GM19025 (cell line): ENCODE data around the gene SLC43A3.
"Not testable (repeated sequence)": the region's sequence is repeated elsewhere in the genome, so short reads cannot be mapped to it uniquely, and the experiment has no call there.

ENCODE experiments used
- ATAC-seq: cut with Tn5 transposase; IDR thresholded peaks from one replicate; pipeline ENCODE4 v1.9.1; 2021; ENCODE audit warnings: mild to moderate bottlenecking, low read depth, moderate library complexity; ENCODE audit not compliant: unreplicated experiment

SLC43A3 gene

GRCh38 chr11:57361420-57361819, 65.5 kb downstream of the SLC43A3 start:
- not testable (repeated sequence) for ATAC-seq

GRCh38 chr11:57360991-57361390, 65.9 kb downstream of the SLC43A3 start:
- ATAC-seq = no peak

DNA sequence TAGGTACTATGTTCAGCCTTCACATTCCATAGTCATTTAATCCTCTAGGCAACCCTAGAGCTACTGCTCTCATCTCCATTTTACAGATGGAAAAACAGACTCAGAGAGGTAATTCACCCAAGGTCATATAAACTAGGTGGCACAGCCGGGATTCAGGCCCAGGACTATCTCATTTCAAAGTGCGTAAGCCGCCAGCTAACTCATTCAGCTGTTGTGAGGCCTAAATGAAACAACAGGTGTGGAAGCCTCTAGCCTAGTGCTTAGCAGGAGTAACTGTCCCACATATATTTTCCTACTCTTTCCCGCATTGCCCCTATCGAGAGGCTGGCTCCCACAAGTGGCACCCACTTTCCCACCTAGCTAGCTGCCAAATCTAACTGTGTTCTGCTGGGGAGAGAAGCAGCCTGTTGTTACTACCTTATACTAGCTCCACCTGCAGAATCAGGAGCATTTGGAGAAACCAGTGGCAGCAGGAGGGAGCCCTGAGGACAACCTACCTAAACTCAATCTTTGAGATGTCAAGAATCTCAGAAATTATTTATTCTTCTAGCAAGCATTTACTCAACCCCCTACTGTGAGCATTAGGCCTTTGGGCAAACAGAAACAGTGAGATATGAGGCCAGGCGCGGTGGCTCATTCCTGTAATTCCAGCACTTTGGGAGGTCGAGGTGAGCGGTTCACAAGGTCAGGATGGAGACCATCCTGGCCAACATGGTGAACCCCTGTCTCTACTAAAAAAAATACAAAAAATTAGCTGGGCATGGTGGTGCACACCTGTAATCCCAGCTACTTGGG, 66.8 kb downstream of the SLC43A3 start:
- ATAC-seq = no peak

DNA sequence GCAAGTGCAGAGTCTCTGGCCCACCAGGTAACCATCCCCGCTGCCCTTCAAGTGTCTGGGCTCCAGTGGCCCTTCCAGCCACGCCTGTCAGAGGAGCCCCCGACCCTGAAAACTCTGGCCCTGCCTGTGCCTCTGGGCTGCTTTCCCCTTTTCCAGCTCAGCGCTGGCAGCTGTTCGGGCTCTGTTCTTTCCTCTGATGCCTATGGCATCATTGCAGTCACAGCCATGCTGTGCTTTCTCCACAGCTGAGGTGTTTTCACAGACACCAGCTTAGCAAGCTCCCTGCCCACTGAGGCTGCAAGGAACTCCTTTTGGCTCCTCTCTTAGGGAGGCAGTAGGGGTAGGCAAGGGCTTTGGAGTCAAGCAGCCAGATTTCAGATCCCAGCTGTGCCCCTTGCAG, 67.5 kb downstream of the SLC43A3 start:
- ATAC-seq = no peak

DNA sequence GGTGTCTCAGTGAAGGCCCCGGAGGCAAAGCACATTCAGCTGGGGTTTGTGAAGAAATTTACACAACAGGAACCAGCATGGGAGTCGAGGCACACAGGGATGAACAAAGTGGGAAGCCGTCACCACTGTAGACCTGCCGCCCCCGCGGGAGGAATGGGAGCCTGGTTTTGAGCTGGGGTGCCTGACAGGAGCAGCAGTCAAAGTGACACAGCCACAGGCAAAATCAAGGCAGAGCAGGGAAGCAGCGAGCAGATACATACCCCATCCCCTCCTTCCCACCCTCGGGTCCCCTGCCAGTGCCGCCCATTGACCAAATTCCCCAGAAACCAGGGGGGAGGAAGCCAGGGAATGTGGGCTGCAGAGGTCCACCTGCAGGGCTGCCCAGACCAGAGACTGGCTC, 67.9 kb downstream of the SLC43A3 start:
- ATAC-seq = no peak

GRCh38 chr11:57358543-57358961, 68.4 kb downstream of the SLC43A3 start:
- no peak for ATAC-seq

DNA sequence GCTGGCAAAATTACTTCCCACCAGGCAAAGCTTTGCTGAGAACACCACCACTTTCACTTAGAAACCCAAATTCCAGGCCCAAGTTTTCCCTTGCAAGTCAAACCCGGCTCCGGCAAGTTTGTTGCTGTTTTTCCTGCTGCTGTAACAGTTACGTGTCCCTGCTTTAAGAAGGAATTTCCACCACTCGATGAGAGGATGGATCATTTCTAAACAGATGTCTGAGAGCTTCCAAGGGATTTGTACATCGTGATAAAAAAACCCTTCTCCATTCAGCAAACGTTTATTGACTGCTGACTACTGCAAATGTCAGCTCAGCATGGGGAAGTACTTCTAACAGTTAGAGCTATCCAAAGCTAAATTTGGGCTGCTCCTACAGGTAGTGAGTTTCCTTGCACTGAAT, 69.1 kb downstream of the SLC43A3 start:
- ATAC-seq = no peak

DNA sequence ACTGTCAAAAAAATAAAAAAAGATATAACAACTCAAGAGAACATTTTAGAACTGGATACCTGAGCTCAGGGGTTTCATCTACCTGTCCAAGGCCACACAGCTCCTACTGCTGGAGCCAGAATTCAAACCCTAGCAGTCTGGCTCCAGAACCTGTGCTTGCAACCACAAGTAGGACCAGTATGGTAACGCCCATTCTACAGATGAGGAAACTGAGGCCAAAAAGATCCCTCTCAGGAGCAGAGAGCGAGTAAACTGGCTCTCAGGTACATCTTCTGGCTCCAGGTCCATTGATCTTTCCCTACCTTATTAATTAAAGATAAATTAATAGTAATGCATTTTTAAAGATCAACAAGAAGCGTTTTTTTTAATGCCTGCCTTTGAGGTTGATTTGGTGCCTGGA, 69.6 kb downstream of the SLC43A3 start:
- ATAC-seq = no peak
